ENCODE measurements around the gene METTL17.

Gene METTL17

DNA sequence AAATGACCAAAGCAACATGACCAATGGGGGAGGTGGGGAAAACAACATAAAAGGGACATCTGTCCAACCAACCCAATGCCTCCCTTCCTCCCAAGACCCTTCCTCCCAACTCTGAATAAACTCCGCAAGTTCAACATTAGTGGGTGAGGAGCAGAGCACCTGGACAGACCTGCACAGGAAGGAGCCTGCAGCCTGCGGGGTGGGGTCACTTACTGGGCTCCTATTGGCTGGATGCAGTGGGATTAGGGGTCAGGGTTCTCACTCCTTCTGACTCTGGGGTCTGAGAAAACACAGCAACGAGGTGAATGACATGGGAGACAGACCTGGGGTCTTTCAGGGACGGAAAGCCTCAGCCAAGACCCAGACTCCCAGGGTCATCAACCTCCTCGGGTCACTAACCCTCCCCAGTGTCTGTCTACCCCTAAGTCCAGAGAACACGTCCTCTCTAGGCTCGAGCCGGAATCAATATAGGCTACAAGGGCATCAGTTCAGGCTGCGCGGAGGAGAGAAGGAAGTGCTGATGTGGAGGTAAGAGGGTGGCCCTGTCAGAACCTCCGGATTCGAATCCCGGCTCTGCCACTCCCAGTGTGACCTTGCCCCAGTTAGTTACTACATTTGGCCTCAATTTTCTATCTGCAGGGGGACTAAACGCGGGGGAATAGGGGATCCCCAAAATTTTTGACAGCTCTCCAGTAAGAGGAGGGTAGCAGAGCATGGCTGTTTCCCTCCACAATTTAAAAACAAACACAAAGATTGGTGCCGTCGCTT is 34.2 kb downstream of the METTL17 start:
- peaks cover 35% of the 10 kb centered on the region for H3K27me3 Mint-ChIP-seq

GRCh38 chr14:21024585-21025370 is 35.0 kb downstream of the METTL17 start, which contains the start of gene NDRG2:
TSS of gene NDRG2 (minus strand) at chr14:21025061. CDS start at chr14:21023315, 1,746 bp downstream.
- H3K27me3 Mint-ChIP-seq = peaks cover 38% of the 10 kb centered on the region
- H3K4me3 Mint-ChIP-seq = peak within 1 kb of the TSS; percentile 66
- intact Hi-C loops (cut with micrococcal nuclease) = no loop called here
- H3K9me3 Mint-ChIP-seq = no peaks in the 10 kb centered on the region
- H3K27ac Mint-ChIP-seq = peak within 1 kb of the TSS; percentile 59
- H3K4me1 Mint-ChIP-seq (ENCODE audit: low read depth) = peaks cover 61% of the 10 kb centered on the region
- no peaks in the 10 kb centered on the region for H3K36me3 Mint-ChIP-seq (ENCODE audit: low read depth)

More for the DNA sequence above, 34.2 kb downstream of the METTL17 start:
- peak overlapping the region; percentile 59 for H3K27ac Mint-ChIP-seq
- peak overlapping the region; percentile 66 for H3K4me3 Mint-ChIP-seq
- peaks cover 69% of the 10 kb centered on the region for H3K4me1 Mint-ChIP-seq (ENCODE audit: low read depth)
- intact Hi-C loops (cut with micrococcal nuclease) = no loop called here
- H3K9me3 Mint-ChIP-seq = no peaks in the 10 kb centered on the region
- no peaks in the 10 kb centered on the region for H3K36me3 Mint-ChIP-seq (ENCODE audit: low read depth)

DNA sequence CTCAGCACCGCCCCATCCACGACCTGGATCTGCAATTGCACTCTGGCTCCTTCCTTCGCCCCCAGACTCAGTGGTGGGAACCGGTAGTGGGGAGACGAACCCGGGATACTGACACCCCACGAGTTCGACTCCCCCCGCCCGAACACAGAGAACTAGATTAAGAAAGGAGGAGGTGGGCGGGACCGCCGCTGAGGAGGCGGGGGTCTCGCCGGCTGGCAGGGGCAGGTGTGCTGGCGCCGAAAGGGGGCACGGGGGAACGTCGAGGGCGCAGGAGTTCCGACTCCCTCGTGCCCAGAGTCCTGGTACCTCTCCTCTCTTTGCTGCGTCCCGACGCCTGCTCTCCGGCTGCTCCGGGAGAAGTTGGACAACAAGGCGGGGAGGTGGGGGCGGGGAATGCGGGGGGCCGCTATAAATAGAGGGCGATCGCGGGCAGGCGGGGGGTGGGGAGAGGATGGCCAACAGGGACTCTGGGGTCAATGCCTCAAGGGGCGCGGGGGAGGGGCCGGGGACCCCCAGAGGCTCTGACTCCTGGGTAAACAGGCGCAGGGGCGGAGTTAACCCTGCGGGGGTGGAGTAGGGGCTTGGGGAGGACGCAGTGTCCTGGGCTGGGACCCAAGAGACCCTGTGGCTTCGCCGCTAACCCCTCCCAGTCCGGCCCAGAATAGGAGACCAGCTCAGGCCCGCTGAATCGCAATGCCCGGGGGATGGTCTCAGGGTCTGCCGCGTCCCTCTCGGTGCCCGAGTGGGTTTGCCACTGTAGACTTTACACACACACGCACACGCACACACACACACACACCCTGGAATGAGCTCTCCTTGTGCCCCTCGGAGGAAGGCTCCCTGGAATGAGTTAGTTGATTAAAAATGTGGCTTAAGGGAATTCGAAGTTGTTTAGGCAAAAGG is 35.8 kb downstream of the METTL17 start:
- no peaks in the 10 kb centered on the region for H3K36me3 Mint-ChIP-seq (ENCODE audit: low read depth)
- peaks cover 41% of the 10 kb centered on the region for H3K27me3 Mint-ChIP-seq
- peaks cover 54% of the 10 kb centered on the region for H3K4me1 Mint-ChIP-seq (ENCODE audit: low read depth)
- peak overlapping the region; percentile 59 for H3K27ac Mint-ChIP-seq
- intact Hi-C loops (cut with micrococcal nuclease) = no loop called here
- peak overlapping the region; percentile 63 for H3K4me3 Mint-ChIP-seq
- H3K9me3 Mint-ChIP-seq = no peaks in the 10 kb centered on the region

DNA sequence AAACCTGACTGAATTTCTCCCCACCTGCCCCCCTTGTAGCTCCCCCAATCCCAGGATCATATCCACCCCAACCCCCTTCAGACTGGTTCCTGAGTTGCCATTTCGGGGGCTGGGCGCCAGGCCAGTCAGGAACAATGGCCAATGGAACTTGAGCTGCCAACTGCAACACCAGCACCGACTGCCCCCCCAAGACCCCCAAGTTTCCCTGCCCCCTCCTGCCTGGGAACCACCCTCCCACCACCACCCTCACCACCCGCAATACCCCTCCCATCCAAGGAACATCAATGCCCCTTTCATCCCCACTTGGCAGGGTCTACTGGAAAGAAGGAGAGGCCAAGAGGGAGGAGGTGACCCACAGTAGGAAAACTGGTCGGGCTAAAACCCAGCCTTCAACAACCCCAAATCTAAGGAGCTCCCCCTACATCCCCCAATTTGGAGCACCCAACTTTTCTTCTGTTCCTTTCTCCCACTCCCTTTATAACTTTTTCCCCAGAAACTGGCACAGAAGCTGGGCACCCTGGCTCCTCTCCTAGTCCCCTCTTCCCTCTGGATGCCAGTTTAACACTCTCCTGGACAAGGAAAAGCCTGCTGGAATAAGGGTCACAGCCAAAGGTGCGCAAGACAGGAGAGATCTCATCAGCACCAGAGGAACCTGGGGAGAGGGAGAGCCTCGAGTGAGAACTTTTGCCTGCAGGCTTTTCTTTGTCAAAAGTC is 36.7 kb downstream of the METTL17 start:
- H3K36me3 Mint-ChIP-seq (ENCODE audit: low read depth) = no peaks in the 10 kb centered on the region
- no peaks in the 10 kb centered on the region for H3K9me3 Mint-ChIP-seq
- H3K27me3 Mint-ChIP-seq = peaks cover 41% of the 10 kb centered on the region
- peaks cover 46% of the 10 kb centered on the region for H3K4me1 Mint-ChIP-seq (ENCODE audit: low read depth)
- intact Hi-C loops (cut with micrococcal nuclease) = no loop called here
- no peak overlapping the region for H3K27ac Mint-ChIP-seq
- no peak overlapping the region for H3K4me3 Mint-ChIP-seq

GRCh38 chr14:21026988-21027315 is 37.2 kb downstream of the METTL17 start:
- no peaks in the 10 kb centered on the region for H3K36me3 Mint-ChIP-seq (ENCODE audit: low read depth)
- H3K4me1 Mint-ChIP-seq (ENCODE audit: low read depth) = peaks cover 44% of the 10 kb centered on the region
- no peak overlapping the region for H3K27ac Mint-ChIP-seq
- intact Hi-C loops (cut with micrococcal nuclease) = no loop called here
- H3K9me3 Mint-ChIP-seq = no peaks in the 10 kb centered on the region
- peaks cover 41% of the 10 kb centered on the region for H3K27me3 Mint-ChIP-seq
- H3K4me3 Mint-ChIP-seq = no peak overlapping the region

GRCh38 chr14:21029917-21030316 is 40.1 kb downstream of the METTL17 start, which contains the start of gene TPPP2:
TSS of gene TPPP2 (plus strand) at chr14:21030217. CDS start at chr14:21030582, 365 bp downstream.
- Mint-ChIP-seq H3K4me3 (no peak within 1 kb of the TSS), H3K9me3 (no peaks in the 10 kb centered on the region), H3K27ac (no peak within 1 kb of the TSS), H3K36me3 (ENCODE audit: low read depth) (no peaks in the 10 kb centered on the region), H3K27me3 (peaks cover 28% of the 10 kb centered on the region), H3K4me1 (ENCODE audit: low read depth) (peaks cover 41% of the 10 kb centered on the region)
- intact Hi-C loops (cut with micrococcal nuclease) = no loop called here

- no peak overlapping the region for H3K27ac Mint-ChIP-seq
- peaks cover 42% of the 10 kb centered on the region for H3K4me1 Mint-ChIP-seq (ENCODE audit: low read depth)
- no peaks in the 10 kb centered on the region for H3K9me3 Mint-ChIP-seq
- H3K4me3 Mint-ChIP-seq = no peak overlapping the region
- intact Hi-C loops (cut with micrococcal nuclease) = no loop called here
- H3K36me3 Mint-ChIP-seq (ENCODE audit: low read depth) = no peaks in the 10 kb centered on the region
- peaks cover 24% of the 10 kb centered on the region for H3K27me3 Mint-ChIP-seq
Observed at GRCh38 chr14:21030531-21030930, 40.8 kb downstream of the METTL17 start.

DNA sequence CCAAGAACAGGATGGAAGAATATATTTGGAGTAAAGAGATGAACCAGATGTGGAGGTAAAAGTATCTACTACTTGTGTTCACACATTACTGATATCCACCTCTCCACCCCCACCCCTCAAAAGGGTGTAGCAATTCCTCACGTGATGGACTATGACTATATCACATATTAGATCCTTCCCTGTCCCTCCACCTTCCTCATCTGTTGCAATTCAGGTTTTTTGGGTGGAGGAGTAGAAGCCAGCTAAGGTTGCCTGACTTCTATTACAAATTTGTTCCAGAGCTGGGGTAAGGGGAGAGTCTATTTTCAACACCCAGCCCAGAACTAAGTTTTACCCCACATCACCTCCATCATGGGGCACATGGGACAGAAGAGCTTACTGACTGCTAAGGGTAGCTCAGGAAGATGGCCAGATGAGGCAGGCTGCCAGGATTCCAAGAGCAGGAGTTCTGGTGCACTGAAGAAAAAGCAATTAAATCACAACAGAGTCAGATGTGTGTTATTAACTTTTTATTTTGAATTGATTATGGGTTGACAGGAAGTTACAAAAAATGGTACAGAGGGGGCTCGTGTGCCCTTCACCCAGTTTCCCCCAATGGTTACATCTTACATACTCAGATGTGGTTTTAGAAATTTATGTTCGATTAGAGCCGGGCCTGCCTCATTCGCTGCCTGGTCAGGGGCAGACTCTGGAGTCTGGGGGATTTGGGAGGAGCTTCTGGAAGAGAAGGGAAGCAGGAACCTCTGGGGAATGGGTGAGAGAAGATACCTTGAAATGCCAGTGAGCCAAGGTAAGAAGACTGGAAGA is 42.7 kb downstream of the METTL17 start:
- Mint-ChIP-seq H3K36me3 (ENCODE audit: low read depth) (no peaks in the 10 kb centered on the region), H3K4me1 (ENCODE audit: low read depth) (peaks cover 51% of the 10 kb centered on the region), H3K9me3 (no peaks in the 10 kb centered on the region), H3K27ac (peak overlapping the region; percentile 21), H3K27me3 (peaks cover 11% of the 10 kb centered on the region), H3K4me3 (no peak overlapping the region)
- intact Hi-C loops (cut with micrococcal nuclease) = no loop called here

GRCh38 chr14:21033133-21033698 is 43.4 kb downstream of the METTL17 start:
- no peaks in the 10 kb centered on the region for H3K9me3 Mint-ChIP-seq
- H3K36me3 Mint-ChIP-seq (ENCODE audit: low read depth) = no peaks in the 10 kb centered on the region
- H3K4me3 Mint-ChIP-seq = no peak overlapping the region
- peaks cover 11% of the 10 kb centered on the region for H3K27me3 Mint-ChIP-seq
- intact Hi-C loops (cut with micrococcal nuclease) = no loop called here
- peaks cover 51% of the 10 kb centered on the region for H3K4me1 Mint-ChIP-seq (ENCODE audit: low read depth)
- H3K27ac Mint-ChIP-seq = peak overlapping the region; percentile 21

GRCh38 chr14:21034707-21035106 is 44.9 kb downstream of the METTL17 start, which contains the start of gene RNASE13:
TSS of gene RNASE13 (minus strand) at chr14:21034807. CDS start at chr14:21034288, 519 bp downstream.
- H3K4me1 Mint-ChIP-seq (ENCODE audit: low read depth) = peaks cover 59% of the 10 kb centered on the region
- H3K4me3 Mint-ChIP-seq = no peak within 1 kb of the TSS
- peak within 1 kb of the TSS; percentile 21 for H3K27ac Mint-ChIP-seq
- peaks cover 9% of the 10 kb centered on the region for H3K27me3 Mint-ChIP-seq
- no peaks in the 10 kb centered on the region for H3K36me3 Mint-ChIP-seq (ENCODE audit: low read depth)
- intact Hi-C loops (cut with micrococcal nuclease) = no loop called here
- H3K9me3 Mint-ChIP-seq = no peaks in the 10 kb centered on the region

- no peaks in the 10 kb centered on the region for H3K9me3 Mint-ChIP-seq
- H3K27ac Mint-ChIP-seq = peak overlapping the region; percentile 38
- no peaks in the 10 kb centered on the region for H3K36me3 Mint-ChIP-seq (ENCODE audit: low read depth)
- peaks cover 64% of the 10 kb centered on the region for H3K4me1 Mint-ChIP-seq (ENCODE audit: low read depth)
- H3K27me3 Mint-ChIP-seq = peaks cover 6% of the 10 kb centered on the region
- no peak overlapping the region for H3K4me3 Mint-ChIP-seq
- intact Hi-C loops (cut with micrococcal nuclease) = no loop called here
Observed at GRCh38 chr14:21036751-21037150, 47.0 kb downstream of the METTL17 start.

GRCh38 chr14:21037156-21037555 is 47.4 kb downstream of the METTL17 start:
- Mint-ChIP-seq H3K9me3 (no peaks in the 10 kb centered on the region), H3K27ac (no peak overlapping the region), H3K27me3 (peaks cover 5% of the 10 kb centered on the region), H3K4me1 (ENCODE audit: low read depth) (peaks cover 62% of the 10 kb centered on the region), H3K36me3 (ENCODE audit: low read depth) (no peaks in the 10 kb centered on the region), H3K4me3 (no peak overlapping the region)
- intact Hi-C loops (cut with micrococcal nuclease) = no loop called here

Data from dendritic cell treated with granulocyte-macrophage colony-stimulating factor and Interleukin-4, amounts not matched to agents 40 ng/mL and 50 ng/mL, for 4 days (primary cell).